ENCODE results near the gene FBXO42. TPM values are rescaled to one million over a fixed set of nuclear protein-coding genes. Genes with fewer than 3 reads are reported as not detected.

FBXO42 gene
- total and polyA plus RNA-seq, 9 of the 15 experiments (the other 6 are each of a cell fraction or from before 2014, with no cell fraction given): 7.2 to 24.8 (median 17.4) TPM

DNA sequence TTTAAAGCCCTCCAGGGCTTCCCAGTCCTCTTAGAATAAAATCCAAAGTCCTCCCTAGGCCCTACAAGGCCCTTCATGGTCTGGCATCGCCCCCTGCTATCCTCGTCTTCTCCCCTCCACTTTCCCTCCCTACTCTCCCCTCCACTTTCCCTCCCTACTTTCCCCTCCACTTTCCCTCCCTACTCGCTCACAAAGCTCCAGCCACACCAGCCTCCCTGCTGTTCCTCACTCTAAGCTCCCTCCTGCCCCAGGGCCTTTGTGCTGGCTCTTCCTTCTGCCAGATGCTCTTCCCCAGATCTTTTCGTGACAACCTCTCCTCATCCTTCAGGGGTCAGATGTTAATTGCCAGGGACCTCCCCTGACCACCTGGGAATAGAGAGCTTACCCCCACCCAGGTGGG lies 152.6 kb downstream of the FBXO42 start:
- intact Hi-C loops (cut with micrococcal nuclease): no loop called here
- no peak overlapping the region for H3K4me3 ChIP-seq
- no peaks in the 10 kb centered on the region for H3K9me3 ChIP-seq (replicated peaks; ENCODE audit: control insufficient read depth, insufficient read depth, low read depth, low read length)
- no peak overlapping the region for H2AFZ ChIP-seq (ENCODE audit: low read depth, low read length)
- ChIA-PET CTCF (ENCODE audit: low intra/inter-chr PET ratio) (no interaction called here), POLR2A (interaction anchor here (0.7 to 1.9 kb wide), 2 partner anchors 50 to 121 kb away, joined by 3 to 8 read pairs; no protein-coding TSS in a partner anchor)
- no peaks in the 10 kb centered on the region for H3K79me2 ChIP-seq (ENCODE audit: control insufficient read depth, insufficient read depth, low read length)
- no peaks in the 10 kb centered on the region for H3K27me3 ChIP-seq (ENCODE audit: control insufficient read depth in 2 of 2, insufficient read depth in 2 of 2, low read length in 2 of 2)
- H3K9ac ChIP-seq (ENCODE audit: insufficient read depth in 1 of 2, low read depth in 2 of 2, low read length in 2 of 2): peak overlapping the region in 1 of 2 experiments; percentile 43; a peak in 1 of 4 replicates
- in situ Hi-C loops (cut with MboI): loop anchor here (5.0 kb wide), 1 partner anchor 163 kb away; no protein-coding TSS in a partner anchor
- no peaks in the 10 kb centered on the region; the same call in 2 of the 3 replicates for H3K36me3 ChIP-seq (ENCODE audit: control insufficient read depth, insufficient read depth, low read length)
- DNase-seq (ENCODE audit: extremely low read depth in 1 of 4, low spot score in 3 of 4) (no peak), ATAC-seq (no peak), FAIRE-seq (no peak)
- no peak overlapping the region for H3K4me2 ChIP-seq (ENCODE audit: insufficient read depth, low read length)
- H3K4me1 ChIP-seq (replicated peaks in 1 of 2; ENCODE audit: control insufficient read depth in 2 of 2, insufficient read depth in 2 of 2, low read length in 2 of 2): peaks cover 5 to 9% of the 10 kb centered on the region in 2 experiments
- TF ChIP-seq, protein P1, sequence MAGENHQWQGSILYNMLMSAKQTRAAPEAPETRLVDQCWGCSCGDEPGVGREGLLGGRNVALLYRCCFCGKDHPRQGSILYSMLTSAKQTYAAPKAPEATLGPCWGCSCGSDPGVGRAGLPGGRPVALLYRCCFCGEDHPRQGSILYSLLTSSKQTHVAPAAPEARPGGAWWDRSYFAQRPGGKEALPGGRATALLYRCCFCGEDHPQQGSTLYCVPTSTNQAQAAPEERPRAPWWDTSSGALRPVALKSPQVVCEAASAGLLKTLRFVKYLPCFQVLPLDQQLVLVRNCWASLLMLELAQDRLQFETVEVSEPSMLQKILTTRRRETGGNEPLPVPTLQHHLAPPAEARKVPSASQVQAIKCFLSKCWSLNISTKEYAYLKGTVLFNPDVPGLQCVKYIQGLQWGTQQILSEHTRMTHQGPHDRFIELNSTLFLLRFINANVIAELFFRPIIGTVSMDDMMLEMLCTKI (IDR thresholded peaks at IDR 0.05; ENCODE audit: partially characterized antibody): no peak
- TF ChIP-seq SMARCA5 (IDR thresholded peaks at IDR 0.05): 0 out of 2 replicates have a peak, but pooled peaks have one; percentile 24
- H3K9me1 ChIP-seq (ENCODE audit: control insufficient read depth, insufficient read depth, low read length): no peaks in the 10 kb centered on the region
- H4K20me1 ChIP-seq (replicated peaks; ENCODE audit: control insufficient read depth, insufficient read depth, low read length): no peaks in the 10 kb centered on the region
- 63% methylated on average over 4 of the region's 4 CpGs for WGBS (ENCODE audit: insufficient coverage, low coverage, missing lambda C conversion rate)
- no TSS peak for BruUV-seq (replicated peaks)
- no peak overlapping the region for H3K27ac ChIP-seq (ENCODE audit: extremely low read depth, low read depth, low read length)

DNA sequence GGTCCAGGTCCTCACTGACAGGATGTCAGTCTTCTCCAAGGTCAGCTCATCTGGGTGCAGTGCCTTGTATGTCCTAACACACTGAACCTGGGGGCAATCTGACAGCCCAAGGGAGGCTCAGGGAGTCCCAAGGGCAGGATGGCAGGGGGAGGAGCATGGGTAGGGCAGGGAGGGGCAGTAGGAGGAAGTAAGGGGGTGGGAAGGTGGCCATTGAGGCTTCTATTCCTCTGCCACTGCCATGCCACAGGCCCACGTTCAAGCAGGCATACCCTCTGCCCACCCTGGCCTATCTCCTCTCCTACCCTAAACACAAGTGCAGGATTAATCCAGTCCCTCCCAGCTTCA lies 153.2 kb downstream of the FBXO42 start:
- FAIRE-seq (no peak), DNase-seq (ENCODE audit: extremely low read depth in 1 of 4, low spot score in 3 of 4) (no peak), ATAC-seq (no peak)
- Histone ChIP-seq H3K4me2 (ENCODE audit: insufficient read depth, low read length) (no peak overlapping the region), H3K36me3 (ENCODE audit: control insufficient read depth, insufficient read depth, low read length) (no peaks in the 10 kb centered on the region; the same call in 2 of the 3 replicates), H3K9me1 (ENCODE audit: control insufficient read depth, insufficient read depth, low read length) (no peaks in the 10 kb centered on the region), H4K20me1 (replicated peaks; ENCODE audit: control insufficient read depth, insufficient read depth, low read length) (no peaks in the 10 kb centered on the region), H2AFZ (ENCODE audit: low read depth, low read length) (no peak overlapping the region), H3K9ac (ENCODE audit: insufficient read depth in 1 of 2, low read depth in 2 of 2, low read length in 2 of 2) (no peak overlapping the region), H3K27ac (ENCODE audit: extremely low read depth, low read depth, low read length) (no peak overlapping the region), H3K4me3 (no peak overlapping the region), H3K4me1 (replicated peaks in 1 of 2; ENCODE audit: control insufficient read depth in 2 of 2, insufficient read depth in 2 of 2, low read length in 2 of 2) (peaks cover 5 to 9% of the 10 kb centered on the region in 2 experiments), H3K9me3 (replicated peaks; ENCODE audit: control insufficient read depth, insufficient read depth, low read depth, low read length) (no peaks in the 10 kb centered on the region), H3K27me3 (ENCODE audit: control insufficient read depth in 2 of 2, insufficient read depth in 2 of 2, low read length in 2 of 2) (no peaks in the 10 kb centered on the region), H3K79me2 (ENCODE audit: control insufficient read depth, insufficient read depth, low read length) (no peaks in the 10 kb centered on the region)
- CTCF ChIA-PET (ENCODE audit: low intra/inter-chr PET ratio): no interaction called here
- no TSS peak for BruUV-seq (replicated peaks)
- in situ Hi-C loops (cut with MboI): loop anchor here (5.0 kb wide), 1 partner anchor 163 kb away; no protein-coding TSS in a partner anchor
- WGBS (ENCODE audit: insufficient coverage, low coverage, missing lambda C conversion rate): 31% methylated on average over 1 of the region's 1 CpG
- intact Hi-C loops (cut with micrococcal nuclease): no loop called here
- POLR2A ChIA-PET: interaction anchor here (0.6 to 1.9 kb wide), 2 partner anchors 45 to 120 kb away, joined by 4 to 8 read pairs; no protein-coding TSS in a partner anchor
- no peak for TF ChIP-seq MCM2 (IDR thresholded peaks at IDR 0.05; ENCODE audit: low read depth)
- TF ChIP-seq, protein P2, sequence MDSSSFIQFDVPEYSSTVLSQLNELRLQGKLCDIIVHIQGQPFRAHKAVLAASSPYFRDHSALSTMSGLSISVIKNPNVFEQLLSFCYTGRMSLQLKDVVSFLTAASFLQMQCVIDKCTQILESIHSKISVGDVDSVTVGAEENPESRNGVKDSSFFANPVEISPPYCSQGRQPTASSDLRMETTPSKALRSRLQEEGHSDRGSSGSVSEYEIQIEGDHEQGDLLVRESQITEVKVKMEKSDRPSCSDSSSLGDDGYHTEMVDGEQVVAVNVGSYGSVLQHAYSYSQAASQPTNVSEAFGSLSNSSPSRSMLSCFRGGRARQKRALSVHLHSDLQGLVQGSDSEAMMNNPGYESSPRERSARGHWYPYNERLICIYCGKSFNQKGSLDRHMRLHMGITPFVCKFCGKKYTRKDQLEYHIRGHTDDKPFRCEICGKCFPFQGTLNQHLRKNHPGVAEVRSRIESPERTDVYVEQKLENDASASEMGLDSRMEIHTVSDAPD (CRISPR knock-in tag; IDR thresholded peaks at IDR 0.05): no peak
- no peak for TF ChIP-seq ZKSCAN8 (CRISPR knock-in tag; IDR thresholded peaks at IDR 0.05)
- no peak for TF ChIP-seq BRCA1 (IDR thresholded peaks at IDR 0.05)
- TF ChIP-seq BRCA1 (CRISPR knock-in tag; IDR thresholded peaks at IDR 0.05): no peak
- TF ChIP-seq, protein P3, sequence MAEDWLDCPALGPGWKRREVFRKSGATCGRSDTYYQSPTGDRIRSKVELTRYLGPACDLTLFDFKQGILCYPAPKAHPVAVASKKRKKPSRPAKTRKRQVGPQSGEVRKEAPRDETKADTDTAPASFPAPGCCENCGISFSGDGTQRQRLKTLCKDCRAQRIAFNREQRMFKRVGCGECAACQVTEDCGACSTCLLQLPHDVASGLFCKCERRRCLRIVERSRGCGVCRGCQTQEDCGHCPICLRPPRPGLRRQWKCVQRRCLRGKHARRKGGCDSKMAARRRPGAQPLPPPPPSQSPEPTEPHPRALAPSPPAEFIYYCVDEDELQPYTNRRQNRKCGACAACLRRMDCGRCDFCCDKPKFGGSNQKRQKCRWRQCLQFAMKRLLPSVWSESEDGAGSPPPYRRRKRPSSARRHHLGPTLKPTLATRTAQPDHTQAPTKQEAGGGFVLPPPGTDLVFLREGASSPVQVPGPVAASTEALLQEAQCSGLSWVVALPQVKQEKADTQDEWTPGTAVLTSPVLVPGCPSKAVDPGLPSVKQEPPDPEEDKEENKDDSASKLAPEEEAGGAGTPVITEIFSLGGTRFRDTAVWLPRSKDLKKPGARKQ (CRISPR knock-in tag; IDR thresholded peaks at IDR 0.05): no peak
- TF ChIP-seq, protein P4, sequence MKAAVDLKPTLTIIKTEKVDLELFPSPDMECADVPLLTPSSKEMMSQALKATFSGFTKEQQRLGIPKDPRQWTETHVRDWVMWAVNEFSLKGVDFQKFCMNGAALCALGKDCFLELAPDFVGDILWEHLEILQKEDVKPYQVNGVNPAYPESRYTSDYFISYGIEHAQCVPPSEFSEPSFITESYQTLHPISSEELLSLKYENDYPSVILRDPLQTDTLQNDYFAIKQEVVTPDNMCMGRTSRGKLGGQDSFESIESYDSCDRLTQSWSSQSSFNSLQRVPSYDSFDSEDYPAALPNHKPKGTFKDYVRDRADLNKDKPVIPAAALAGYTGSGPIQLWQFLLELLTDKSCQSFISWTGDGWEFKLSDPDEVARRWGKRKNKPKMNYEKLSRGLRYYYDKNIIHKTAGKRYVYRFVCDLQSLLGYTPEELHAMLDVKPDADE (conservative IDR thresholded peaks at IDR 0.05; ENCODE audit: control insufficient read depth, low read depth, low read length): no peak

All from K562 (cell line).